Measurements from ENCODE around the gene SESN2.

SESN2 gene

DNA sequence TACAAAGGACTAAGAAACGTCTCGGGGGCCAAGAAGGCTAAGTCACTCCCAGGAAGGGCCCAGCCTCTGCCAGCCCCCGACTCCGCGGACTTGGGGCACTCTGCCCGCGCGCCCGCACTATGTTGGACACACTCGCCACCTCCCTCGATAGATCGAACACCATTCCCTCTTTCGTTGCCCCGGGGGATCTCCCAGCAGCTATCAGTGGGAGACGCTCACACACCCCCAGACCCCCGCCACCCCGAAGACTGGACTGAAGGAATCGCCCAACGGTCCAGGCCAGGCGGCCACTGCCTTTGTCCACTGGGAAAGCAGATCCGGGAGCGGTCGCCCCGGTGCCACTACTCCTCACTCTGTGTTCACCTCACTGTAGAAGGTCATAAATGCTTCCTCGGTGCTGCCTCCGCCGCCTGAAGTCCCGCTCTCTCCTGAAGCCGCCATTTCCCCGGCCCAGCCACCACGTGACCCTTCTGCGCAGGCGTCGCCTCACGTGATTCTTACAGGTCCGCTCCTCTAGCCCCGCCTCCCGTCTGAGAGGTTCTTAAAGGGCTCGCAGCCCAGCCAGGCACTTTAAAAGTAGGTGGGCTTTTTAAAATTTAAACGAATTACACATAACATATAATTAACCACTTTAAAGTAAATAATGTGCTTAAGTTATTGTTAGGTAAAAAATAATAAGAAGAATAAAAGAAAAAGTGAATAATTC, 26.6 kb upstream of the SESN2 start, which contains the start of gene DNAJC8:
TSS of gene DNAJC8 (minus strand) at position 472 of the 706 bp plus-strand sequence. CDS start at position 441, 31 bp downstream.
- peak within 1 kb of the TSS; percentile 80 for H3K4me3 ChIP-seq (ENCODE audit: severe bottlenecking)
- H3K27ac ChIP-seq (ENCODE audit: poor library complexity, severe bottlenecking) = peak within 1 kb of the TSS; percentile 29
- H3K9me3 ChIP-seq (ENCODE audit: severe bottlenecking) = no peaks in the 10 kb centered on the region
- H3K36me3 ChIP-seq (ENCODE audit: low read depth) = peaks cover 43% of the 10 kb centered on the region
- no peak for TF ChIP-seq CTCF (IDR thresholded peaks at IDR 0.05; ENCODE audit: poor library complexity, severe bottlenecking)
- DNase-seq (ENCODE audit: low spot score) (peak; percentile 96), ATAC-seq (ENCODE audit: low read depth) (peak; percentile 61)
- H3K4me1 ChIP-seq (ENCODE audit: insufficient read depth, poor library complexity, severe bottlenecking) = no peaks in the 10 kb centered on the region
- no peaks in the 10 kb centered on the region for H3K27me3 ChIP-seq (ENCODE audit: insufficient read depth, poor library complexity, severe bottlenecking)

GRCh38 chr1:28233264-28233606, 26.1 kb upstream of the SESN2 start:
- DNase-seq (ENCODE audit: low spot score) = no peak
- peak overlapping the region; percentile 80 for H3K4me3 ChIP-seq (ENCODE audit: severe bottlenecking)
- no peak for ATAC-seq (ENCODE audit: low read depth)
- H3K27me3 ChIP-seq (ENCODE audit: insufficient read depth, poor library complexity, severe bottlenecking) = no peaks in the 10 kb centered on the region
- no peaks in the 10 kb centered on the region for H3K9me3 ChIP-seq (ENCODE audit: severe bottlenecking)
- no peak overlapping the region for H3K27ac ChIP-seq (ENCODE audit: poor library complexity, severe bottlenecking)
- no peaks in the 10 kb centered on the region for H3K4me1 ChIP-seq (ENCODE audit: insufficient read depth, poor library complexity, severe bottlenecking)
- TF ChIP-seq CTCF (IDR thresholded peaks at IDR 0.05; ENCODE audit: poor library complexity, severe bottlenecking) = no peak
- H3K36me3 ChIP-seq (ENCODE audit: low read depth) = peaks cover 44% of the 10 kb centered on the region

DNA sequence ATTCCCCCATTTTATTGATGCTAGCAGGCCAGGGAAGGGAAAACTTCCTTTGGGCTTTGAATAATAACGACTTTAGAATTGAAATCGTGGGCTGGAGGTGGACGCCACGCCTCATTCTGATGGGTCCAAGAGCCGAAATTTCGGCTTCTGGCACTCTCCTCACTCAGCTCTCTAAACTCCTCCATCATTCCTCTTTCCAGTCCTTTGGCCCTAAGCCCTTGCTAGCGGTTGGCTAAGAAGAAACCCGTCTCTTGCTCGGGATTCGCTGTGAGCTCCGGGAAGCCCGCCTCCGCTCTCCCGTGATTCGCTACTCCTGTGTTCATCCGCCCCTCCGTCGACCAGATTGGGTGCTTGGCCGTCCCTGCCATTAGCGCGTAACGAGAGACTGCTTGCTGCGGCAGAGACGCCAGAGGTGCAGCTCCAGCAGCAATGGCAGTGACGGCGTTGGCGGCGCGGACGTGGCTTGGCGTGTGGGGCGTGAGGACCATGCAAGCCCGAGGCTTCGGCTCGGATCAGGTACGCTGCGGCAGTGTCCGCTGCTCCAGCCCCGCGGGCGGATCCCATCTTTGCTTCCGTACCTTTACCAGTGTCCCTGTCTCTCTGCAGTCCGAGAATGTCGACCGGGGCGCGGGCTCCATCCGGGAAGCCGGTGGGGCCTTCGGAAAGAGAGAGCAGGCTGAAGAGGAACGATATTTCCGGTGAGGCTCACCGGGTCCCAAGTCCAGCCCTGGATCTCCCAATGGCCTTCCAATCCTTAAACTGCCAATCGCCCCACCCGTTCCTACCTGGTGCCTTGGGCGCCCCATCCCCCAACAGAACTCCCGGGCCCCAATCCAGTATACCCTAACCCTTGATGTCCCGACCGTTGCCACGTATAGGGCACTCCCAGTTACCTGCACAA, 23.3 kb upstream of the SESN2 start, which contains the start of gene ATP5IF1:
TSS of gene ATP5IF1 (plus strand) at position 370 of the 901 bp plus-strand sequence. CDS start at position 430, 60 bp downstream.
- Histone ChIP-seq H3K27me3 (ENCODE audit: insufficient read depth, poor library complexity, severe bottlenecking) (no peaks in the 10 kb centered on the region), H3K27ac (ENCODE audit: poor library complexity, severe bottlenecking) (peak within 1 kb of the TSS; percentile 46), H3K36me3 (ENCODE audit: low read depth) (peaks cover 31% of the 10 kb centered on the region), H3K4me3 (ENCODE audit: severe bottlenecking) (peak within 1 kb of the TSS; percentile 96), H3K9me3 (ENCODE audit: severe bottlenecking) (no peaks in the 10 kb centered on the region), H3K4me1 (ENCODE audit: insufficient read depth, poor library complexity, severe bottlenecking) (peaks cover 14% of the 10 kb centered on the region)
- TF ChIP-seq CTCF (IDR thresholded peaks at IDR 0.05; ENCODE audit: poor library complexity, severe bottlenecking) = no peak
- ATAC-seq (ENCODE audit: low read depth) = peak; percentile 97
- peak; percentile 96 for DNase-seq (ENCODE audit: low spot score)

GRCh38 chr1:28236656-28237322, 22.5 kb upstream of the SESN2 start:
- peaks cover 28% of the 10 kb centered on the region for H3K36me3 ChIP-seq (ENCODE audit: low read depth)
- H3K4me3 ChIP-seq (ENCODE audit: severe bottlenecking) = peak overlapping the region; percentile 96
- no peak for TF ChIP-seq CTCF (IDR thresholded peaks at IDR 0.05; ENCODE audit: poor library complexity, severe bottlenecking)
- H3K27ac ChIP-seq (ENCODE audit: poor library complexity, severe bottlenecking) = peak overlapping the region; percentile 46
- peaks cover 18% of the 10 kb centered on the region for H3K4me1 ChIP-seq (ENCODE audit: insufficient read depth, poor library complexity, severe bottlenecking)
- ATAC-seq (ENCODE audit: low read depth) (no peak), DNase-seq (ENCODE audit: low spot score) (no peak)
- H3K9me3 ChIP-seq (ENCODE audit: severe bottlenecking) = no peaks in the 10 kb centered on the region
- no peaks in the 10 kb centered on the region for H3K27me3 ChIP-seq (ENCODE audit: insufficient read depth, poor library complexity, severe bottlenecking)

Data from RWPE2 (cell line).